ENCODE data around the gene VENTX.
"Not testable (repeated sequence)": the region's sequence is repeated elsewhere in the genome, so short reads cannot be mapped to it uniquely, and the experiment has no call there.

VENTX gene

DNA sequence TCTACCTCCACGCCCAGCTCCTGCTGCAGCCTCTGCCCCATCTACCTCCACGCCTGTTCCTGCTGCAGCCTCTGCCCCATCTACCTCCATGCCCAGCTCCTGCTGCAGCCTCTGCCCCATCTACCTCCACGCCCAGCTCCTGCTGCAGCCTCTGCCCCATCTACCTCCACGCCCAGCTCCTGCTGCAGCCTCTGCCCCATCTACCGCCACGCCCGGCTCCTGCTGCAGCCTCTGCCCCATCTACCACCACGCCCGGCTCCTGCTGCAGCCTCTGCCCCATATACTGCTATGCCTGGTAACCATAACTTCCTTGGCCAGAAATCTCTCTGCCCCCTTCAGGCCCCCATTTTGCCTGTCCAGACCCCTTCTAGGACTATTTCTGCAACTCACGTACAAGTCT is 27.4 kb downstream of the VENTX start:
- H3K36me3 ChIP-seq (ENCODE audit: control insufficient read depth, insufficient read depth, low read length); H3K27me3 ChIP-seq (ENCODE audit: control insufficient read depth, insufficient read depth, low read length); H3K27ac ChIP-seq (ENCODE audit: low read length); H3K4me1 ChIP-seq (ENCODE audit: control insufficient read depth, insufficient read depth, low read length); DNase-seq (ENCODE audit: low read depth, low spot score); H3K9me3 ChIP-seq (ENCODE audit: control insufficient read depth, insufficient read depth, low read length); H3K4me3 ChIP-seq (ENCODE audit: low read length): not testable (repeated sequence)
- no CpG with 5 or more reads among the region's 10 CpGs for WGBS (ENCODE audit: insufficient coverage, insufficient read length)

- no peak overlapping the region for H3K4me3 ChIP-seq (ENCODE audit: low read length)
- no peaks in the 10 kb centered on the region for H3K9me3 ChIP-seq (ENCODE audit: control insufficient read depth, insufficient read depth, low read length)
- peaks cover under 1% of the 10 kb centered on the region for H3K4me1 ChIP-seq (ENCODE audit: control insufficient read depth, insufficient read depth, low read length)
- no peak for DNase-seq (ENCODE audit: low read depth, low spot score)
- WGBS (ENCODE audit: insufficient coverage, insufficient read length) = no CpG with 5 or more reads among the region's 21 CpGs
- H3K27me3 ChIP-seq (ENCODE audit: control insufficient read depth, insufficient read depth, low read length) = no peaks in the 10 kb centered on the region
- H3K36me3 ChIP-seq (ENCODE audit: control insufficient read depth, insufficient read depth, low read length) = no peaks in the 10 kb centered on the region
- H3K27ac ChIP-seq (ENCODE audit: low read length) = no peak overlapping the region
These were observed 28.6 kb downstream of the VENTX start for GRCh38 chr10:133266056-133266795.

GRCh38 chr10:133267293-133267692 is 29.6 kb downstream of the VENTX start:
- H3K36me3 ChIP-seq (ENCODE audit: control insufficient read depth, insufficient read depth, low read length) = no peaks in the 10 kb centered on the region
- no CpG with 5 or more reads among the region's 14 CpGs for WGBS (ENCODE audit: insufficient coverage, insufficient read length)
- H3K9me3 ChIP-seq (ENCODE audit: control insufficient read depth, insufficient read depth, low read length) = no peaks in the 10 kb centered on the region
- no peak overlapping the region for H3K4me3 ChIP-seq (ENCODE audit: low read length)
- H3K4me1 ChIP-seq (ENCODE audit: control insufficient read depth, insufficient read depth, low read length) = peaks cover 2% of the 10 kb centered on the region; the same call in 1 of the 2 replicates
- H3K27ac ChIP-seq (ENCODE audit: low read length) = no peak overlapping the region
- no peaks in the 10 kb centered on the region for H3K27me3 ChIP-seq (ENCODE audit: control insufficient read depth, insufficient read depth, low read length)
- no peak for DNase-seq (ENCODE audit: low read depth, low spot score)

DNA sequence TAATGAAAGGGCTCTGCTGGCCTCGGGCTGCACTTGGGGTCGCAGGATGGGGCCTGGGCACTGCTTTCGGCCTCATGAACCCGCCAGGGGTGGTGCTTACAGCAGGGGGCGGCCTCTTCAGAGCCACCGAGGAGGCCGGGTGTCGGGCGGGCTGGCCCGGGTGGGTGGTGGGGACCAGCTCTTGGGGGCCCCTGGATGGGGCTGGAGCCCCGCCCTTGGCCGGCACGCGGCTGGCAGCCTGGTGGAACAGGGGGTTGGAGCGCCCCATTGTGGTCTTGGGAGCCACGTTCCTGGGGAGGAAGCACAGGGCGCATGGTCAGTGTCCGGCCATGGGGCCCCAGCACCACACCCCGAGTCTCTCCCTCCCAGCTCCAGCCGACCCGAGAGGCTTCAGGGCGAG is 30.2 kb downstream of the VENTX start:
- H3K27ac ChIP-seq (ENCODE audit: low read length) = no peak overlapping the region
- no peaks in the 10 kb centered on the region for H3K9me3 ChIP-seq (ENCODE audit: control insufficient read depth, insufficient read depth, low read length)
- H3K4me3 ChIP-seq (ENCODE audit: low read length) = no peak overlapping the region
- H3K27me3 ChIP-seq (ENCODE audit: control insufficient read depth, insufficient read depth, low read length) = no peaks in the 10 kb centered on the region
- no peaks in the 10 kb centered on the region for H3K36me3 ChIP-seq (ENCODE audit: control insufficient read depth, insufficient read depth, low read length)
- peaks cover 2% of the 10 kb centered on the region; the same call in 1 of the 2 replicates for H3K4me1 ChIP-seq (ENCODE audit: control insufficient read depth, insufficient read depth, low read length)
- no CpG with 5 or more reads among the region's 22 CpGs for WGBS (ENCODE audit: insufficient coverage, insufficient read length)
- DNase-seq (ENCODE audit: low read depth, low spot score) = no peak

GRCh38 chr10:133268532-133268931 is 30.9 kb downstream of the VENTX start:
- no peak for DNase-seq (ENCODE audit: low read depth, low spot score)

GRCh38 chr10:133269367-133269766 is 31.7 kb downstream of the VENTX start:
- H3K4me1 ChIP-seq (ENCODE audit: control insufficient read depth, insufficient read depth, low read length) = peaks cover 2% of the 10 kb centered on the region; the same call in 1 of the 2 replicates
- H3K27me3 ChIP-seq (ENCODE audit: control insufficient read depth, insufficient read depth, low read length) = no peaks in the 10 kb centered on the region
- no CpG with 5 or more reads among the region's 26 CpGs for WGBS (ENCODE audit: insufficient coverage, insufficient read length)
- no peak for DNase-seq (ENCODE audit: low read depth, low spot score)
- no peaks in the 10 kb centered on the region for H3K36me3 ChIP-seq (ENCODE audit: control insufficient read depth, insufficient read depth, low read length)
- H3K4me3 ChIP-seq (ENCODE audit: low read length) = no peak overlapping the region; the same call in 1 of the 2 replicates
- H3K27ac ChIP-seq (ENCODE audit: low read length) = no peak overlapping the region
- H3K9me3 ChIP-seq (ENCODE audit: control insufficient read depth, insufficient read depth, low read length) = no peaks in the 10 kb centered on the region

More at GRCh38 chr10:133268532-133268931, 30.9 kb downstream of the VENTX start:
- no CpG with 5 or more reads among the region's 22 CpGs for WGBS (ENCODE audit: insufficient coverage, insufficient read length)
- peaks cover 2% of the 10 kb centered on the region; the same call in 1 of the 2 replicates for H3K4me1 ChIP-seq (ENCODE audit: control insufficient read depth, insufficient read depth, low read length)
- H3K9me3 ChIP-seq (ENCODE audit: control insufficient read depth, insufficient read depth, low read length) = no peaks in the 10 kb centered on the region
- H3K27me3 ChIP-seq (ENCODE audit: control insufficient read depth, insufficient read depth, low read length) = no peaks in the 10 kb centered on the region
- no peaks in the 10 kb centered on the region for H3K36me3 ChIP-seq (ENCODE audit: control insufficient read depth, insufficient read depth, low read length)
- no peak overlapping the region for H3K4me3 ChIP-seq (ENCODE audit: low read length)
- no peak overlapping the region for H3K27ac ChIP-seq (ENCODE audit: low read length)

DNA sequence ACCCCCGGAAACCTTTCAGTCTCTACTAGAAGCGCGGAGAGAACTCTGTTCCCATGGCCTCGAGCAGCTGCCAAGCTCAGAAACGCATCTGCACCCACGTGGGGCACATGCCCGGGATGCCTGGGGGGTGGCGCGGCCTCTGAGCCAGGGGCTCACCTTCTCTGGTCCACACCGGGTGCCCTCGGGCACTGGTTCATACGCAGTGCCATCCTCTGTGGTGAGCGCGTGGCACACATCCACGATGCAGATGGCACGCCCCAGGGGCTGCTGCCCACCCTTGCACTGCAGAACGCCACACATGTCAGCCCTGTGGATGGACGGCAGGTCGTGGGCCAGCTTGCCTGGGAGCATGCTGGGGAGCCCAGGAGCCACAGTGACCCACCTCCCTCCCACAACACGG is 32.5 kb downstream of the VENTX start:
- Histone ChIP-seq H3K9me3 (ENCODE audit: control insufficient read depth, insufficient read depth, low read length) (no peaks in the 10 kb centered on the region), H3K27ac (ENCODE audit: low read length) (no peak overlapping the region), H3K27me3 (ENCODE audit: control insufficient read depth, insufficient read depth, low read length) (no peaks in the 10 kb centered on the region), H3K4me3 (ENCODE audit: low read length) (no peak overlapping the region), H3K4me1 (ENCODE audit: control insufficient read depth, insufficient read depth, low read length) (peaks cover 2% of the 10 kb centered on the region; the same call in 1 of the 2 replicates), H3K36me3 (ENCODE audit: control insufficient read depth, insufficient read depth, low read length) (no peaks in the 10 kb centered on the region)
- WGBS (ENCODE audit: insufficient coverage, insufficient read length) = no CpG with 5 or more reads among the region's 20 CpGs
- no peak for DNase-seq (ENCODE audit: low read depth, low spot score)

DNA sequence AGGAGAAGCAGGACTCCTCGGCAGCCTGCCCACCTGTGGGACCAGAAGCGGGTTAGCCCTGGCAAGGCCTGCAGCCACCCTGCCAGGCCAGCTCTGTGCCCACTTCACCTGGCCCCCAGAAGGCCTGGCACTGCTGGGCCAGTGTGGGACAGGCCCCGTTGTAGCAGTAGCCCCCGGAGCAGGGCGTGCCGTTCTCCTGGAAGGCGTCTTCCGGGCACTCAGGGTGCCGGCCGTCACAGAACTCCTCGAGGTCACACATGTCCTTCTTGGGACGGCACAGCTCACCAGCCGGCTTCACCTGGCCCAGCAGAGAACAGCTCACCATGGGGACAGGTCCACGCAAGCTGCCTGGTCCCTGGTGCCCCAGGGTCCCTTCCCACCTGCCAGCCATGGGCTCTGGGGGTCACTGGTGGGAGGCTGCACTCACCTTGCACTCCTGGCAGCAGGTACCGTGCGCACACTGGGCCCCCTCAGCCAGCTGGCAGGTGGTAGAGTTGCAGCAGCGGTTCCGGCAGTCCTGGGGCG is 33.2 kb downstream of the VENTX start:
- no peak for DNase-seq (ENCODE audit: low read depth, low spot score)
- Histone ChIP-seq H3K9me3 (ENCODE audit: control insufficient read depth, insufficient read depth, low read length) (no peaks in the 10 kb centered on the region), H3K27me3 (ENCODE audit: control insufficient read depth, insufficient read depth, low read length) (no peaks in the 10 kb centered on the region), H3K4me3 (ENCODE audit: low read length) (no peak overlapping the region), H3K36me3 (ENCODE audit: control insufficient read depth, insufficient read depth, low read length) (no peaks in the 10 kb centered on the region), H3K27ac (ENCODE audit: low read length) (no peak overlapping the region), H3K4me1 (ENCODE audit: control insufficient read depth, insufficient read depth, low read length) (peaks cover 2% of the 10 kb centered on the region; the same call in 1 of the 2 replicates)
- no CpG with 5 or more reads among the region's 19 CpGs for WGBS (ENCODE audit: insufficient coverage, insufficient read length)

DNA sequence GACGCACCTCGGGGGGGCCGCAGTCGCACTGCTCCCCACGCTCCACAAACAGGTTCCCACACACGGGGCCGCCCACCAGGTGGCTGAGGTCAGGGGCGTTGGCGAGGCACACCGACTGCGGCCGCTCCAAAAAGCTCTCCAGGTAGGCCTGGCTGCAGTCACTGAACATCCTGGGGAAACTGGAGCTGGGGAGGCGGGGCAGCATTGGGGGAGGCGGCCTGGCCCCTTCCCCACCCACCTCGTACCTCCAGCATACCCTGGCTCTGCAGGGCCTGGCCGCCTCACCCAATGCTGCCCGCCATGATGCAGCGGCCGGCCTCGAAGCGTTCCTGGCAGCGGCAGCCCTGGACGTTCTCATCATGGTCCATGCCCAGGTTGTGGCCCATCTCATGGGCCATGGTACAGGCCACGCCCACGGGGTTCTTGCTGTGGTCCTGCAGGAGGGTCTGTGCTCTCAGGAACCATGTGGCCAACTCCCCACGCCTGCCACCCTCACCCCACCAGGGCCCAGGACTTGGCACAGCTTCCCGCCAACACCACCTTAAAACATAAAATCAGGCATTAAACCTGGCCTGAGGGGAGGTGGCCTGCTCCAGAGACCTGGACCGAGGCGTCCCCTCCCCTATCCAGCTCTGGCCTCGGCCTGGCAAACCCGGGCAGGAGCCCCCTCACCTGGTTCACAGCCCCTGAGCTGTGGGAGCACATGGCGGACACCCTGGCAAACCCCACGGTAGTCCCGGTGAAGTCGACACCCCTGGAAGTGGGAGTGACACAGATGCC is 34.1 kb downstream of the VENTX start:
- Histone ChIP-seq H3K4me1 (ENCODE audit: control insufficient read depth, insufficient read depth, low read length) (peaks cover 5% of the 10 kb centered on the region), H3K27ac (ENCODE audit: low read length) (no peak overlapping the region), H3K36me3 (ENCODE audit: control insufficient read depth, insufficient read depth, low read length) (no peaks in the 10 kb centered on the region), H3K4me3 (ENCODE audit: low read length) (no peak overlapping the region), H3K27me3 (ENCODE audit: control insufficient read depth, insufficient read depth, low read length) (no peaks in the 10 kb centered on the region), H3K9me3 (ENCODE audit: control insufficient read depth, insufficient read depth, low read length) (no peaks in the 10 kb centered on the region)
- WGBS (ENCODE audit: insufficient coverage, insufficient read length) = no CpG with 5 or more reads among the region's 35 CpGs
- no peak for DNase-seq (ENCODE audit: low read depth, low spot score)

GRCh38 chr10:133272301-133272963 is 34.8 kb downstream of the VENTX start:
- Histone ChIP-seq H3K9me3 (ENCODE audit: control insufficient read depth, insufficient read depth, low read length) (no peaks in the 10 kb centered on the region), H3K36me3 (ENCODE audit: control insufficient read depth, insufficient read depth, low read length) (no peaks in the 10 kb centered on the region), H3K4me1 (ENCODE audit: control insufficient read depth, insufficient read depth, low read length) (peaks cover 7% of the 10 kb centered on the region), H3K4me3 (ENCODE audit: low read length) (no peak overlapping the region), H3K27ac (ENCODE audit: low read length) (no peak overlapping the region), H3K27me3 (ENCODE audit: control insufficient read depth, insufficient read depth, low read length) (no peaks in the 10 kb centered on the region)
- DNase-seq (ENCODE audit: low read depth, low spot score) = no peak
- no CpG with 5 or more reads among the region's 29 CpGs for WGBS (ENCODE audit: insufficient coverage, insufficient read length)

All from iPS DF 6.9 (cell line).